H9 (cell line): Measurements from ENCODE around the gene LHPP. TPM values are rescaled to one million over a fixed set of nuclear protein-coding genes. Genes with fewer than 3 reads are reported as not detected.

Experiments
- DNase-seq: peaks from one replicate; pipeline ENCODE4 v3.0.0-alpha.2; 2017
- H2AFZ ChIP-seq: one replicate; pipeline ENCODE4 v1.6.1; 2013; ENCODE audit warnings: mild to moderate bottlenecking, low read length, control low read depth, moderate library complexity
- H2AK5ac ChIP-seq: 2 replicates; pipeline ENCODE4 v1.6.1; 2013; ENCODE audit warnings: low read length, control low read depth, mixed read lengths; ENCODE audit not compliant: insufficient read length
- H2BK120ac ChIP-seq: one replicate; pipeline ENCODE4 v1.6.1; 2013; ENCODE audit warnings: low read depth, mild to moderate bottlenecking, low read length, control low read depth, inconsistent platforms; ENCODE audit not compliant: poor library complexity, severe bottlenecking
- H2BK12ac ChIP-seq: 2 replicates; pipeline ENCODE4 v1.6.1; 2013; ENCODE audit warnings: low read length, control low read depth, mixed read lengths, low read depth; ENCODE audit not compliant: insufficient read length
- H2BK15ac ChIP-seq: 2 replicates; pipeline ENCODE4 v1.6.1; 2013; ENCODE audit warnings: low read depth, low read length, control low read depth
- H2BK20ac ChIP-seq: one replicate; pipeline ENCODE4 v1.6.1; 2013; ENCODE audit warnings: low read depth, mild to moderate bottlenecking, low read length, control low read depth, inconsistent platforms; ENCODE audit not compliant: poor library complexity, severe bottlenecking
- H2BK5ac ChIP-seq: 2 replicates; pipeline ENCODE4 v1.6.1; 2013; ENCODE audit warnings: low read length, control low read depth, mixed read lengths; ENCODE audit not compliant: insufficient read length
- H3K14ac ChIP-seq: 2 replicates; pipeline ENCODE4 v1.6.1; 2013; ENCODE audit warnings: low read length, control low read depth; ENCODE audit not compliant: insufficient read depth
- H3K18ac ChIP-seq: 2 replicates; pipeline ENCODE4 v1.6.1; 2013; ENCODE audit warnings: low read depth, mild to moderate bottlenecking, mixed read lengths, low read length, control low read depth; ENCODE audit not compliant: insufficient read length
- H3K23ac ChIP-seq: 2 replicates; pipeline ENCODE4 v1.6.1; 2013; ENCODE audit warnings: low read length, control low read depth, mixed read lengths, low read depth; ENCODE audit not compliant: insufficient read length
- H3K23me2 ChIP-seq: 2 replicates; pipeline ENCODE4 v1.6.1; 2013; ENCODE audit warnings: low read depth, mild to moderate bottlenecking, mixed read lengths, low read length, control low read depth; ENCODE audit not compliant: insufficient read length, poor library complexity, severe bottlenecking
- H3K27ac ChIP-seq: 2 replicates; pipeline ENCODE4 v1.5.1; 2013; ENCODE audit warnings: low read length, control low read depth, mixed read lengths, low read depth; ENCODE audit not compliant: insufficient read length
- H3K27me3 ChIP-seq: 2 replicates; pipeline ENCODE4 v1.6.1; 2013; ENCODE audit warnings: low read length, control low read depth, inconsistent platforms; ENCODE audit not compliant: insufficient read depth
- H3K4ac ChIP-seq: 2 replicates; pipeline ENCODE4 v1.6.1; 2013; ENCODE audit warnings: low read depth, mild to moderate bottlenecking, control low read depth, inconsistent platforms, low read length, moderate library complexity
- H3K4me1 ChIP-seq: 2 replicates; pipeline ENCODE4 v1.6.1; 2013; ENCODE audit warnings: low read length, control low read depth, inconsistent platforms; ENCODE audit not compliant: insufficient read depth
- H3K4me2 ChIP-seq: 2 replicates; pipeline ENCODE4 v1.6.1; 2013; ENCODE audit warnings: low read length, control low read depth, mixed read lengths; ENCODE audit not compliant: insufficient read length, insufficient read depth
- H3K56ac ChIP-seq: 2 replicates; pipeline ENCODE4 v1.6.1; 2013; ENCODE audit warnings: low read depth, mild to moderate bottlenecking, mixed read lengths, low read length, control low read depth; ENCODE audit not compliant: insufficient read length
- H3K79me1 ChIP-seq: 2 replicates; pipeline ENCODE4 v1.6.1; 2013; ENCODE audit warnings: low read depth, mild to moderate bottlenecking, moderate library complexity, low read length, control low read depth, inconsistent platforms; ENCODE audit not compliant: insufficient read depth, poor library complexity, severe bottlenecking
- H3K79me2 ChIP-seq: 2 replicates; pipeline ENCODE4 v1.6.1; 2013; ENCODE audit warnings: low read length, control low read depth, inconsistent platforms; ENCODE audit not compliant: insufficient read depth
- H3K9ac ChIP-seq: 2 replicates; pipeline ENCODE4 v1.6.1; 2013; ENCODE audit warnings: low read length, control low read depth, mixed read lengths; ENCODE audit not compliant: insufficient read length; ENCODE audit errors: extremely low read depth
- H3K9me3 ChIP-seq: one replicate; pipeline ENCODE4 v1.6.1; 2013; ENCODE audit warnings: low read depth, low read length, inconsistent platforms; ENCODE audit not compliant: control insufficient read depth
- H3T11ph ChIP-seq: one replicate; pipeline ENCODE4 v1.6.1; 2013; ENCODE audit warnings: mild to moderate bottlenecking, low read length, control low read depth, inconsistent platforms
- H4K20me1 ChIP-seq: one replicate; pipeline ENCODE4 v1.6.1; 2013; ENCODE audit not compliant: control insufficient read depth, insufficient read length, insufficient read depth
- H4K5ac ChIP-seq: 2 replicates; pipeline ENCODE4 v1.6.1; 2013; ENCODE audit warnings: low read depth, mild to moderate bottlenecking, mixed read lengths, low read length, control low read depth; ENCODE audit not compliant: insufficient read length
- H4K8ac ChIP-seq: replicated peaks from 2 replicates; pipeline ENCODE4 v1.6.1; 2013; ENCODE audit warnings: low read length, control low read depth, mixed read lengths, low read depth; ENCODE audit not compliant: insufficient read length
- H4K91ac ChIP-seq: 2 replicates; pipeline ENCODE4 v1.6.1; 2013; ENCODE audit warnings: low read depth, mild to moderate bottlenecking, moderate library complexity, mixed read lengths, low read length, control low read depth; ENCODE audit not compliant: insufficient read length
- H3K27ac Mint-ChIP-seq, 3 experiments: 2 replicates in 2 of 3; 3 replicates in 1 of 3; pipeline ENCODE4 v1.8.0; 2020 to 2021; ENCODE audit warnings: mixed read lengths in 3 of 3, mild to moderate bottlenecking in 1 of 3, moderate library complexity in 1 of 3
- H3K27me3 Mint-ChIP-seq: 2 replicates; pipeline ENCODE4 v1.8.0; 2021; ENCODE audit warnings: low read depth, mild to moderate bottlenecking, moderate library complexity, mixed read lengths
- H3K36me3 Mint-ChIP-seq, 3 experiments: 2 replicates in 2 of 3; 3 replicates in 1 of 3; pipeline ENCODE4 v1.8.0; 2020 to 2021; ENCODE audit warnings: low read depth in 3 of 3, mixed read lengths in 3 of 3; ENCODE audit not compliant: insufficient read depth in 1 of 3
- H3K4me1 Mint-ChIP-seq, 2 experiments: 2 replicates each; pipeline ENCODE4 v1.8.0; 2020; ENCODE audit warnings: mixed read lengths in 2 of 2
- H3K4me3 Mint-ChIP-seq, 2 experiments: 2 replicates in 1 of 2; 3 replicates in 1 of 2; pipeline ENCODE4 v1.8.0; 2020 to 2021; ENCODE audit warnings: mild to moderate bottlenecking in 2 of 2, mixed read lengths in 2 of 2, moderate library complexity in 1 of 2
- H3K9me3 Mint-ChIP-seq, 2 experiments: 2 replicates in 1 of 2; 3 replicates in 1 of 2; pipeline ENCODE4 v1.8.0; 2020; ENCODE audit warnings: mild to moderate bottlenecking in 2 of 2, mixed read lengths in 2 of 2, moderate library complexity in 1 of 2
- WGBS: extraction: QIAGEN DNeasy Blood & Tissue Kit; methylation state at CpG from one replicate; pipeline ENCODE4 v1.1.7; 2013; ENCODE audit warnings: missing lambda C conversion rate, low lambda C conversion rate, mixed read lengths; ENCODE audit not compliant: insufficient read length; ENCODE audit errors: extremely low coverage; 5-methylcytosine and 5-hydroxymethylcytosine counted together
- total RNA-seq: library from RNA; stranded (reverse); gene quantifications from 2 replicates; pipeline ENCODE4 v1.2.1, GENCODE V29; 2021
- TF ChIP-seq, protein P1 (sequence below): fragments of 200-600 bp; sonication (generic); conservative IDR thresholded peaks from 3 replicates; pipeline ENCODE4 v1.8.0; 2021; ENCODE audit warnings: antibody characterized with exemption, mild to moderate bottlenecking

LHPP gene
- total RNA-seq, 1 experiment from 2014 or later: 29.6 TPM

DNA sequence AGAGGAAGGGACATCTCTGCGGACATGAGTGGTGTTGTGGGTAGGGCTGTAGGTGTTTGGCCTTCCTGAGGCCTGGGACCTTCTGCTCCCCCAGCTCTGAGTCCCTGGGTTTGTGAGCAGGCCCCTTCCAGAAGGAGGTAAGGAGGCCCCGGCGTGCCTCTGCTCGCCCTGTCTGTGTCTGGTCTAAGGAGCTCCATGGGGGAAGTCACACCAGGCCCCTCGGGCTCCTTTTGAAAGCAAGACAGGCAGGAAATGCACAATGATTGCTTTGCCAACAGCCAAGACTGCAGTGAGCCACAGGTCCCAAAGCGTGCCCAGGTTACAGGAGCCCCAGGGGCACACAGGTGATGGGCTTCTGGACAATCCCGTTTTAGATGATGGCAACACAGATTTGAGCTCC, 193.1 kb downstream of the LHPP start:
- Histone ChIP-seq H3K27ac (no peak overlapping the region), H4K8ac (no peak overlapping the region), H2AFZ (no peak overlapping the region), H3K23ac (no peak overlapping the region), H3K9ac (no peak overlapping the region), H3K23me2 (no peaks in the 10 kb centered on the region), H3K79me2 (no peaks in the 10 kb centered on the region), H3K9me3 (no peaks in the 10 kb centered on the region), H4K5ac (no peak overlapping the region), H3T11ph (no peak overlapping the region), H3K27me3 (no peaks in the 10 kb centered on the region), H3K4me2 (no peak overlapping the region), H4K91ac (no peak overlapping the region), H2BK12ac (no peak overlapping the region), H3K4me1 (peaks cover 6% of the 10 kb centered on the region; the same call in 1 of the 2 replicates), H3K4ac (no peak overlapping the region), H3K79me1 (no peaks in the 10 kb centered on the region), H2BK120ac (no peak overlapping the region), H2BK5ac (no peak overlapping the region), H3K18ac (no peak overlapping the region), H3K56ac (no peak overlapping the region), H2AK5ac (no peak overlapping the region), H2BK20ac (no peak overlapping the region), H2BK15ac (no peak overlapping the region), H3K14ac (no peak overlapping the region; the same call in 1 of the 2 replicates), H4K20me1 (peaks cover 2% of the 10 kb centered on the region)
- WGBS: no CpG with 5 or more reads among the region's 7 CpGs
- H3K36me3 Mint-ChIP-seq: peaks cover 0 to 4% (median 0%) of the 10 kb centered on the region in 3 experiments; a peak in 2 of 7 replicates
- no peak for DNase-seq
- no peaks in the 10 kb centered on the region for H3K27me3 Mint-ChIP-seq
- no peaks in the 10 kb centered on the region for H3K9me3 Mint-ChIP-seq
- no peak overlapping the region; a peak in 1 of 7 replicates for H3K27ac Mint-ChIP-seq
- H3K4me1 Mint-ChIP-seq: peaks cover 29 to 34% of the 10 kb centered on the region in 2 experiments
- H3K4me3 Mint-ChIP-seq: no peak overlapping the region
- TF ChIP-seq, protein P1, sequence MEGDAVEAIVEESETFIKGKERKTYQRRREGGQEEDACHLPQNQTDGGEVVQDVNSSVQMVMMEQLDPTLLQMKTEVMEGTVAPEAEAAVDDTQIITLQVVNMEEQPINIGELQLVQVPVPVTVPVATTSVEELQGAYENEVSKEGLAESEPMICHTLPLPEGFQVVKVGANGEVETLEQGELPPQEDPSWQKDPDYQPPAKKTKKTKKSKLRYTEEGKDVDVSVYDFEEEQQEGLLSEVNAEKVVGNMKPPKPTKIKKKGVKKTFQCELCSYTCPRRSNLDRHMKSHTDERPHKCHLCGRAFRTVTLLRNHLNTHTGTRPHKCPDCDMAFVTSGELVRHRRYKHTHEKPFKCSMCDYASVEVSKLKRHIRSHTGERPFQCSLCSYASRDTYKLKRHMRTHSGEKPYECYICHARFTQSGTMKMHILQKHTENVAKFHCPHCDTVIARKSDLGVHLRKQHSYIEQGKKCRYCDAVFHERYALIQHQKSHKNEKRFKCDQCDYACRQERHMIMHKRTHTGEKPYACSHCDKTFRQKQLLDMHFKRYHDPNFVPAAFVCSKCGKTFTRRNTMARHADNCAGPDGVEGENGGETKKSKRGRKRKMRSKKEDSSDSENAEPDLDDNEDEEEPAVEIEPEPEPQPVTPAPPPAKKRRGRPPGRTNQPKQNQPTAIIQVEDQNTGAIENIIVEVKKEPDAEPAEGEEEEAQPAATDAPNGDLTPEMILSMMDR: no peak
